G401.6 (cell line): ENCODE measurements around the gene CSNK2A1.
"Not testable (repeated sequence)": the region's sequence is repeated elsewhere in the genome, so short reads cannot be mapped to it uniquely, and the experiment has no call there.

ENCODE experiments used
- FAIRE-seq: peaks from 2 replicates; lab custom pipeline; 2012; peaks lifted over from hg19 to GRCh38; lab: Jason Lieb, UNC

Gene CSNK2A1

DNA sequence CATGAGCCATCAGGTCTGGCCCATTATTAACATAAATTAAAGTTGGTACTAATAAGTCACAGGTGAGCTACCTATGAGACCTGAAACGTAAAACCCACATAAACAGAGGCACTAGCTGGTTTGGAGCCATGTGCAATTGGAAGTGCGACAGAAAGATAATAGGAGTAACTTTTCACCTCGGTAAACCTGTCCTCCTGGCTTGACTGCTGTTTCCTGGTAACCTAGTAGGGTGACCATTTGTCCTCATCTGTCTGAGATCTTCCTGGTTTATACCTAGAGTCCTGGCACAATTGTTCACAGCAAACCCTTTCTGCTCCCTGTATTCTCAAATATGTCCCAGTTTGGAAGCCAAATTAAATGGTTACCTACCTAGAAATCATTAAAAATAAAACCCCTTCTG lies 88.6 kb downstream of the CSNK2A1 start:
- FAIRE-seq = no peak

- not testable (repeated sequence) for FAIRE-seq
Measured at GRCh38 chr20:452021-452420, 91.6 kb downstream of the CSNK2A1 start.

DNA sequence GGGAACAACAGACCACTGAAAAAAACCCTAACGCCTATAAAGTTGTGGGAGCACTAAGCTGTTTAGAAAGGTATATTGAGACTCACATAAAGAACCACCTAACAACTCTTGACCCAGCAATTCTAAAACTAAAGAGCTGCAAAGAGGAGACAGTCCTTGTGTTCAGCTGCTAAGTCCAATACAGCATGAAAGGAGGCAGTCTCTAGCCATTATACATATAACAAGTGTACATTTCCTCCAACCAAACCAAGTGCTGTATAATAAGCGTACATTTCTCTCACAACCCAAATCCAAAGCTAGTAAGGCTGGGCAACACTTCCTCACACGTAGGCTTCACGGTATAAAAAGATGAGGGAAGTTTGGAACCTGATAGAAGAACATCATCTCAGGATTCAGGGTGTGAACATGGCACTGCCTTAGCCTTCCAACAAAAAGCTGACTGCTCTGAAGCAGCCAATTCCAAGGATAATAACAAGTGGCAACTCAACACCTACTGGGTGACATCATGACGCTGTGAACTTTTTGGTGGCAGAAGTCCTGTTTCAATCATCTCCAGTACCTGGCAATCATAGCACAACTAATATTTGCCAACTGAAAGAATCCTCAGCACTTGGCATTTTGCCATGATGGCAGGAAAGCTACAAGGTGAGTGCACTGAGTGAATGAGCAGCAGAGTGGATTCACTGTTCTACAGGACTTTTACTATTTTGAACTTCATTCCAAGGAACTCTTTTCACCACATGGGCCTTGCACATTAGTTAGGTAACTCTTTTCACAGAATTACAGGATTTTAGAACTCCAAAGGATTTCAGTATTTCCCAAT lies 97.9 kb downstream of the CSNK2A1 start:
- FAIRE-seq = no peak

GRCh38 chr20:444862-445426 lies 98.6 kb downstream of the CSNK2A1 start:
- FAIRE-seq = no peak

DNA sequence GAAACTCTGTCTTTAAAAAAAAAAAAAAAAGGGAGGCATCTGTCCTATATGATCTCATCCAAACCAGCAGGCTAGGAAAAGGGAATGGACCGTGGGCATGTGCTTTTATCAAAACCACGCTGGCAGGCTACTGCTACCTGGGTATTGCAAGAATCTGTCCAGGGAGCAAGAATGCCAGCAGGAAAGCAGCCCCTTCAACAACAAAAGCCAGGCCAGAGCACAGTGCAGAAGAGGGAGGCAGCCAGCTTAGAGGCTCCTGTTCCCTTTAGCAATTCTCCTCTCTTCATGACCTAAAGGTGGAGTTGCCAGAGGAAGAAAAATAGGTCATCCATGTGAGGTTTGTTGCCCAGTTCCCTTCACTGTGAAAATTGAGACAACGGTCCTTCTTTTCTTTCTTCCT lies 99.5 kb downstream of the CSNK2A1 start:
- no peak for FAIRE-seq

- no peak for FAIRE-seq
Measured at GRCh38 chr20:443223-443775, 100.3 kb downstream of the CSNK2A1 start.

GRCh38 chr20:440636-441035 lies 103.0 kb downstream of the CSNK2A1 start:
- FAIRE-seq = no peak

DNA sequence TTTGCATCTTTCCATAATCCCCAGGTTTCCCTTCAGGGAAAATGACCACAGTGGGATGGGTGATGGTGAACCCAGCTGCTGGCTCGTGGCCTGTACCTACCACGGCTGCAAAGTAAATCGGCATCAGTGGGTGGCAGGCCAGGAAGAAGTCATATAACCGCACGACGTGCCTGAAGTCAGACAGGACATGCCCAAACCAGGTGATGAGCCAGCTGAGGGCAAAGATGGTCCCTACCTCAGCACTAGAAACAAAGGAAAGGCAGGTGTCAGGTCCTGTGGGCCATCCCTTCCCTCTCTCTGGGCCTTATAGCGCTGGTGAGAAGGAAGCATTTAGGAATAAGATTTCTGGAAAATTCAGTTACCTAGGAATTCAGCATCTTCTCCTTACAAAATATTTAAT lies 103.4 kb downstream of the CSNK2A1 start:
- FAIRE-seq = no peak

DNA sequence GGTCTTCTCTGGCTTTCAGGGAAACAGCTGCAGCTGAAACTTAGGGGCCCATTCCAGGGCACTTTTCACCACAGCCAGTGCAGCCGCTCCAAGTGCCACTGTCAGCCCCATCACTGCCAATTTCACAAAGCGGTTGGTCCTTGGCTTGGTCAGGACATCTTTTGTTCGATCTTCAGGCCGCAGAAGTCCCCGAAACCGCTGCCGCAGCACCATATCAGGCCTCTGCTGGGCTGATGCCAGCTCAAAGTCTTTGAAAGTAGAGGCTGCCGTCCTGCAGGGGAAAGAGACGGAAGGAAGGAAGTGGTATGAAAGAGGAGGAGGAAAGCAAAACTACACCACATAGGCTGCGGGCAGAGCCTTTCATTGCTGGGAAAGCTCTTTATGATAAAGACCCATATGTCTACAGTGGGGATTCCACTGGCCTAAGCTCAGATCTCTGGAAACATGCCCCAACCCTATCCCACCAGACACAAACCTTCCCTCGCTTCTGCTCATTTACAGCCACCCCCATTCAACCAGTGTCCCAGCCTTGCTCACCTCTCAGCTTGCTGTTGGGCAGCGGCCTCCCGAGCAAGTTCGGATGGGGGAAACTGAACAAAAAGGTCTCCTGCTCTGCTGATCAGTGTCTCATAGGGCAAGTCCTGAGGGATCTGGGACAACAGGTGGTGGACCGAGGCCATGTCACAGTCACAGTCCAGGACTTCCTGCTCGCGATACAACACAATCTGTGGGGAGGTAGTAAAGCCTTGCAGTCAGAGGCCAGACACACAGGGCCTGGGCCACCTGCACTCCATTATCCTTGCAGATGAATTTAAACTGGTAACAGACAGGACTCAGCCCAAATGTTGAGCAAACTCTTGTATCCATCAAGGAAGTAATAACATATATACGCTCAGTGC lies 104.8 kb downstream of the CSNK2A1 start:
- no peak for FAIRE-seq

- FAIRE-seq = no peak
Measured at GRCh38 chr20:437787-438486, 105.7 kb downstream of the CSNK2A1 start.

- no peak for FAIRE-seq
Measured at GRCh38 chr20:436476-436875, 107.1 kb downstream of the CSNK2A1 start.

DNA sequence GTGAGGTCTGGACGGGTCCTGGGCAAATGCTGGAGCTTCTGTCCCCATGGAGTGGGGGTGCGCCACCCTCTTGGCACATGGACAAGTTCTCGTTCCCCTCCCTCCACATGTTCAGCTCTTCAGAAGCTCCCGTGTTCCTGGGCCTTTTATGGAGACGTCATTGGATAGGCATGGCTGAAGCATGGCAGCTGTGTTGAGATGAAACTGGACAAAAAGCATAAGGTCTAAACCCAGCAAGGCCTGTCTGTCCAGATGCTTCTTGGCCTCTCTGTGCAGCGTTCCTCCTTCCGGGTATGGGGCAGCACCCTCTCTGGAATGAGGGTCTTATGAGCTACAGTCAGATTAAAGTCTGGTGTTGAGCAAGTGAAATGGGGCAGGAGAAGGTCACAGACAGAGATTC lies 108.0 kb downstream of the CSNK2A1 start:
- FAIRE-seq = no peak

GRCh38 chr20:434661-435419 lies 108.8 kb downstream of the CSNK2A1 start:
- no peak for FAIRE-seq

- FAIRE-seq = no peak
Measured at GRCh38 chr20:434221-434620, 109.4 kb downstream of the CSNK2A1 start.

DNA sequence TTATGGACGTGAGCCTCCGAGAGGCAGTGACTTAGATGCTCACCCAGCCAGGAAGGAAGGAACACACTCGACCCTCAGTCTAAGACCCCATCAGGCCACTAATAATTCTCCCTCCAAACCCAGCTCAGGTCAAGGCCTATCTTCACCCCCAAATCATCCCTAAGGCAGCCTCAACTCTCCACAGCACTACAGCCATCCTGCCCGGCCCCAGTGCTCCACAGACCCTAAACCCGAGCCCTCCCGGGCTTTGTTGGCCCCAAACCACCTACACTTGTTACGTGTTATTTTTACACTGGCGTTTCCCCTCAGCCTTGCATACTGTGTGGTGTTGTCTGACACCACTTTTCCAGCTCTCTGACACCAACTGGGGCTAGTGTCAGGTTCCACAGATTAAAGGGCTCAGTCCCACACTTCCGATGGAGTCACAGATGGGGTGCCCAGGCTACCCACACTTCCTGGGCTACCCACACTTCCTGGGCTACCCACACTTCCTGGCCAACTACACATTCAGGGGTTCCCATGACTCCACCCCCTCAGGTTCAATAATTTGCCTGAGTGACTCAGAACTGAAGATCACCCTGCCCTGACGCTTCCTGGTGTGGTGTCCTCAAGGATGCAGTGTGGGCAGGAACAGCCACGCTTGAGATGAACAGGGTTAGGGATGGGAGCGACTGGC lies 110.2 kb downstream of the CSNK2A1 start:
- FAIRE-seq = no peak

DNA sequence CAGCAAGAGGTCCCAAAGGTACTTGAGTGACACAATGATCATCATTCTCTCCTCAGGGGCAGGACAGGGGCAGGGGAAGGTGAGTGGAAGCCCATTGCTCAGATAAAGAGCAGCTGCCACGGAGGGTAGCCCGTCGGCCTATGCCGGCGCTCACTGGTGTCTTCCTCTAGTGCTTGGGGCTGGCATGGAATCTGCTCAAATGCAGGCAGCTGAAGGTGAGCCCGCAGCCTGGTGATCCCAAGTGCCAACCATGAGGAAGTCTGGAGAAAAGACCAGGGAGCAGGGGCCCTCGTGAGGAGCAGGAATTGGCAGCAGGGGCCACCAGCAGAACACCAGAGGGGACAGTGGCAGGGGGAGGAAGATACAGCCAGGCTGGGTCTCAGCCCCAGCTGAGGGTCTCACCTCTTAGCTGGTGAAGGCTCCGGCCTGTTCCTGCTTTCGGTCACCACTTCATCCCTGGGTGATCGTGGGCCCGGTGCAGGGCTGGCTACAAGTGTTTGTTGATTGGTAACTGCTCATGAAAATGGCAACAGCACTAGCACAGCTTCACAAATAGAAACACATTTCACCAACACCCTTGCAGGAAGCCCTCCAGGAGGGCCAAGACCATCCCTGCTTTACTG lies 110.8 kb downstream of the CSNK2A1 start:
- no peak for FAIRE-seq

DNA sequence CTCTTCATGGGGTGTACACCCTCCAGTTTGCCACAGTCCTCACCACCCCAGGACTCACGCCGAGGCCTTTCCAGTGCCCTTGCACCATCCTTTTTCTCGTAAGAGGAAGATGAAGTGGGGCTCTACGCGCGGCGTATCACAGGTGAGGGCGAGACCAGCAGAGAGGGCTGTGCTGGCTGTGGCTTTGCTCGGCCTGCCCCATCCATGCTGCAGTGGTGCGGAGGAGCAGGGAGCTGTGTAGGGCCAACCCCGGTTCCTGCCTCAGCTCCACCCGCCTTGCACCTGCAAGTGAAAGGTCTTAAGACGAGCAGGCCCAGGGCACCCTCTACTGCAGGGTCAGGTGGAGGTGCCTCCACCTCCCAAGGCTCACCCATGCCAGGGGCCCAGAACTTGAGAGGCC lies 111.4 kb downstream of the CSNK2A1 start:
- FAIRE-seq = no peak

DNA sequence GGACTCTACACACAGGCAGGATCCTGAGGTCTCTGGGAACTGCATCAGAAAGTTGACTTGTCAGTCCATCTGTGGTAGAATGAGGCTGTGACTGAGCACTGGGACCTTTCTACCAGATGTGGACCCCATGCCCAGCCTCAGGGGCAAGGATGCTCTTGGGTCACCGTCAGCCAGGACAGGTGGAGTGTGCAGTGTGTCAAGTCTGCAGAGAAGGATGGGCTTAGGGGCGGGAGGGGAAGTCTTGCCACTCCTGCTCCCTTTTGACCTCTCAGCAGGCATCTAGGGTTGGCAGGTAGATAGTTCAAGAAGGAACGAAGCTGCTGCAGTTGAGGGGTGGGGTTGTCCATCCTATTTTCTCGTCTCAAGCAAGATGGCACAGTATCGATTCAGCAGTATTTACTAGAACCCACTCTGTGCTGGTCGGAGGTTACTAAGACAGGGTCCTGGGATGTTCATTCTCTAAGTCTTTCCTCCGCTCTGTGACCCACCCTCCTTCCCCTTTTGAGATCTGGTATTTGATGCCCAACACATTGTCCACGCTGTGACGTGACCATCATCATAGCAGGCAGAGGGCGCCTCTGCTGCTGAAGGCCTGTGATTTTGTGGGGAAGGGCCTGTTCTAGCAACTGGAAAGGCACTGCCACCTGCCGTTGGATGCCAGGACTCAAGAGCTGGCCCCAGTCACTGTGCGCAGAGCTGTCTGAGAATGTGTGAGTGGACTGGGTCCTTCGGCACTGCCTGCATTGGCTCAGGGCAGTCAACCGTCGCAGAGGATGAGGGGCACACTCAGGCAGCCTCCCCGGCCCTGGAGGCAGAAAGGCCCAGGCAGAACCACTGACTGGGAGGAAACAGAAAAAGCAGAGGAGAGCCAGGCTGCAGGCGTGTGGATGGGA lies 112.3 kb downstream of the CSNK2A1 start:
- peak; percentile 67 for FAIRE-seq
